HG03064 (cell line): ENCODE measurements around the gene TMEM171.

Experiments
- ATAC-seq: cut with Tn5 transposase; IDR thresholded peaks from one replicate; pipeline ENCODE4 v1.9.1; 2021; ENCODE audit warnings: low read depth; ENCODE audit not compliant: unreplicated experiment

The TMEM171 gene

GRCh38 chr5:73120222-73121118 lies at the start of gene TMEM171:
Gene TMEM171 (plus strand): TSS chr5:73120575. CDS start chr5:73123374, 2,799 bp downstream.
- ATAC-seq: no peak

GRCh38 chr5:73081093-73081492 lies 39.3 kb upstream of the TMEM171 start:
- ATAC-seq: no peak

GRCh38 chr5:73088026-73088425 lies 32.3 kb upstream of the TMEM171 start:
- no peak for ATAC-seq

GRCh38 chr5:73093943-73094342 lies 26.4 kb upstream of the TMEM171 start:
- ATAC-seq: no peak

GRCh38 chr5:73094415-73094814 lies 26.0 kb upstream of the TMEM171 start:
- no peak for ATAC-seq

- no peak for ATAC-seq
Observed at GRCh38 chr5:73095564-73096238, 24.7 kb upstream of the TMEM171 start.

- ATAC-seq: no peak
Observed at GRCh38 chr5:73096239-73096575, 24.2 kb upstream of the TMEM171 start.

- ATAC-seq: no peak
Observed at GRCh38 chr5:73097740-73098139, 22.6 kb upstream of the TMEM171 start.

- ATAC-seq: no peak
Observed at GRCh38 chr5:73100109-73100508, 20.3 kb upstream of the TMEM171 start.

- ATAC-seq: no peak
Observed at GRCh38 chr5:73103870-73104299, 16.5 kb upstream of the TMEM171 start.

GRCh38 chr5:73104326-73104725 lies 16.0 kb upstream of the TMEM171 start:
- ATAC-seq: no peak

- ATAC-seq: no peak
Observed at GRCh38 chr5:73106335-73106734, 14.0 kb upstream of the TMEM171 start.

GRCh38 chr5:73110190-73110589 lies 10.2 kb upstream of the TMEM171 start:
- no peak for ATAC-seq

GRCh38 chr5:73111536-73111935 lies 8.8 kb upstream of the TMEM171 start:
- ATAC-seq: no peak

GRCh38 chr5:73112359-73112758 lies 8.0 kb upstream of the TMEM171 start:
- ATAC-seq: no peak

GRCh38 chr5:73114044-73114688 lies 6.2 kb upstream of the TMEM171 start:
- ATAC-seq: no peak

GRCh38 chr5:73115399-73116051 lies 4.8 kb upstream of the TMEM171 start:
- no peak for ATAC-seq

GRCh38 chr5:73116506-73116905 lies 3.9 kb upstream of the TMEM171 start:
- ATAC-seq: no peak

GRCh38 chr5:73117088-73117740 lies 3.2 kb upstream of the TMEM171 start:
- no peak for ATAC-seq

- no peak for ATAC-seq
Observed at GRCh38 chr5:73118391-73118973, 1.9 kb upstream of the TMEM171 start.
